ENCODE measurements around the gene CANX.
"Not testable (repeated sequence)": the region's sequence is repeated elsewhere in the genome, so short reads cannot be mapped to it uniquely, and the experiment has no call there.

Gene CANX

DNA sequence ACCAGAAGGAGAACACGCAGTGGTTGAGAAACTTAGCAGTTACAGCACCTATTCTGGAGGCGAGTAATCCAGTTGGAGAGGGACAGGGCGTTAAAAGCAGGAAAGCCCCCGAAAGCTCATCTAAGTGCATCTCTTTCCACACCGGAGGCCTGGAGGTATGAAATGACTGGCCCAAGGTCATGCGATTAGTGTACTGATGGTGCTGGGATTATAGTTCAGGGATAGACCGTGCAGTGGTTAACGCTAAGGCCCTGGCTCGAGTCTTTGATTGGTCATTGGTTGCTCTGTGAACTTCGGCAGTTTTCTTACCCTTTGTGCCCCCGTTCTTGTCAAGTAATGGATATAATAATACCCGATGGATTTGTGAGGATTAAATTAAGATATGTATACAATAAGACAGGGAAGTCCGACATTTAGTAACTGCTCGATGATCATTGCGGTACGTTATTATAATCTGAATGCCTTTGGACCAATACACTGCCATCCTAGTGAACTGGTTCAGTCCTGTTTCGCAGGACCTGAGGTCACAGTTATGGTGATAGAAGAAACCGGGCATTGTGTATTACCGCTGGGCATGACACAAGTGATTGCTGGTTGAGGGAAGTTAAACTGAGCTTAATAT lies 960 bp downstream of the CANX start:
- no peak for DNase-seq

DNA sequence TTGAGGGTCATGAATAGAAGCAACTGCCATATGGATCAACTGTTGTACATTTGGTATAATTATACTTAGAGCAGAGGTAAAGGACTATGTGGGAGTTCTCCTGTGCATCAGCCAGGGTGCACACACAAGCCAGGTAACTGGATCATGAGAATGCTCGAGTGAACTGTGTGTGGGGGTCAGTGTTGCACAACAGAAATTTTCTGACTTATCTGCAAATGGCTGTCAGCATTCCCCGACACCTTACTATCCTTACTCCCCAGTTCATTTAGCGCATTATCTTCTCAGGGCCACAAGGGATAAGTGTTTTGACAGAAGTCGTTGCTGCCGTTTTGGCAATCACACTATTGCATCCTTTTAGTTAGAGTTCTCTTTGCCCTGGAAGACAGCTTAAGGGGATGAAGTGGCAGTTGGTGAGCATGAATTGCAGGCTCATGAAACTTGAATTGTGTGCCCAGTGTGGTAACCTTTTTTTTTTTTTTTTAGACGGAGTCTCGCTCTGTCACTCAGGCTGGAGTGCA lies 1.7 kb downstream of the CANX start:
- DNase-seq: no peak

DNA sequence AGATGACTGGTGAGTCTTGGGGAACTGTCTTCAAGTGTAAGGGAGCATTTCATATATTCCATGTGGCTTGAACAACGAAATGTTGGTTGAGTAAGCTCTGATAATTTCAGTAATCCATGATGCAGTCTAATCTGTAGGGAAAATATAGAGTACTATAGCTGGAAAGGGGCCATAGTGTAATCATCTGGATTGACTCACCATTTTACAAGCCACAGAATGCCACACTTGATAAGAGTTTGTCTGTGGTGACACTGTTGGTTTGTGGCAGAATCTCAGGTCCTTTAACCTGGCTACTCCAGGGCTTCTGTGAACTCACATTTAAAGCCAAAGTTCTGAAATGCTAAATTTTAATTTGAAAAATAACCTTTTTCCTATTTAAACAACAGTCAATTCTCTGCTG lies 17.5 kb downstream of the CANX start:
- no peak for DNase-seq

DNA sequence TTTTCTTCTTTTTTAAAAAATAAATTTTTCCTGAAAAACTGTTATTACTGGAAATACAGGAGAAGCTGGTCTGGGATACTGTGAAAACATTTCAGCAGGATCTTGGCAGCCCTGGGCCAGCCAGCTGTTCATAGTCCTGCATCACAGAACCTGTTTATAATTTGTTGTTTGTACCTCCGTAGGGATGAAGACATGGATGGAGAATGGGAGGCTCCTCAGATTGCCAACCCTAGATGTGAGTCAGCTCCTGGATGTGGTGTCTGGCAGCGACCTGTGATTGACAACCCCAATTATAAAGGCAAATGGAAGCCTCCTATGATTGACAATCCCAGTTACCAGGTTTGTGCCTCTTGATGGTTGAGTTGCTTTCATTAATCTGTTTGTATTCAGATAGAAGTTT lies 21.5 kb downstream of the CANX start:
- DNase-seq: no peak

DNA sequence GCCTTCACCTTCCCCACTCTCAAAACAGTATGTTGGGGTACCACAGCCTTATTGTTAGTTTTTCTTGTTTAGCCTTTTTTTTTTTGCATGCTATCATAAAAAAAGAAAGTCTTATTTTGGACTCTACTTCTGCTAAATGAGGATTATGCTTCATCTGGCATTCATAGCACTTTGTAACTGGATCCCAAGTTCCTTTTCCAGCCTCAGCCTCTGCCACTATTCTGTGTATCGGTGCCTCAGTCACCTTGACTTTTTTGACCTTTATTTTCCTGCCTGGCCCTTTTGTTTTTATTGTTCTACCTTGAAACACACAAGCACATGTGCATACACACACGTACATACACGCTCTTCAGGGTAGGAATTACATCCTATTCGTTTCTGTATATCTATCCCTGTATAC lies 25.4 kb downstream of the CANX start:
- DNase-seq: no peak

DNA sequence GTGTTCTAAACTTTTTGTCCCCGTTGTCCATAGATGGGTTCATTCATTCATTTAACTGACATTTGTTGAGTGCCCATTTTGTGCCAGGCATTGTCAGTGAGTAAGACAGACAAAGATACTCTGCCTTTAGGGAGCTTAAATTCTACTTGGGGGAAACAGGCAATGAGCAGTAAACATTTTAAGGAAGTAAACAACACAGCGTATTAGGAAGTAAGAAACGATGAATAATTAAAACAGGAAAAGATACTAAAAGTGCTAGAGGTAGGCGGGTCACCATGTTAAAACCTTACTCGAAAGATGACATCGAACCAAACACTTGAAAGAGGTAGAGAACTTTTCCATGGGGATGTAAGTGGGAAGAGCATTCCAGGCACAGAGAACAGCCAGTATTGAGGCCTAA lies 28.3 kb downstream of the CANX start:
- DNase-seq: no peak

DNA sequence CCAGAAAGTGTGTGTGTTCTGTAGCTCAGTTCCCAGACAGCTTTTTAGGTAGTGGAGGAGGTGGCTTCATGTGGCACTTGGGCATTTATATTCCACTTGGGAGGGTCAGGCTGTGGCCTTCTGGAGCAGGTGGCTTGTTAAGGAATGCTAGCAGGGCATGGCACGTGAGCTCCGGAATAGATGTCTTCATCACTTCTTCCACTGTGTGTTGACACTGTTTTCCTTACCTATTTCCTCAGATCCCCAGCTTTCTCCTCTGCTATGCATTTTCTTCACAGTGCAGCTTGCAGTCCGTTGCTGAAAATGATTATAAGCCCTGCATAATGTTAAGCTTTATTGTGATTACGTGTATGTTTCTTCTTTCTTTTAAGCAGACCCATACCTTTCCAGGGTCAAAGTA lies 30.5 kb downstream of the CANX start:
- DNase-seq: no peak

DNA sequence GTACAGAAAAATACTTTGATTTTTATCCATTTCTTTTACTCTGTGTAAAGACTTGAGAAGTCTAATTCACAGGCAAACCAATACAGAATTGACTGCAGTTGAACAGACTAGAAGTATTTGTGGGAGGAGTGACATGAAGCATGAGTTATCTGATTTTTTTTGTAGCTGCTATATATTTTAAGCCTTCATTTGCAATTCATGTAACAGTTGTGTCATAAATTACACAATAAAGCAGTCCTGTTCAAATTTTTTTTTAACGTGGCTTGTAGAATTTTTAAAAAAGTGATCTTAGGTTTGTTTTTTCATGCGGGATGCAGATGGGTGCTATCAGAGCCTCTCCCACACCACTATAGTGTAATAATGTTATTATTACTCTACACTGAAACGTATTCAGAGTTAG lies 31.0 kb downstream of the CANX start:
- DNase-seq: no peak

DNA sequence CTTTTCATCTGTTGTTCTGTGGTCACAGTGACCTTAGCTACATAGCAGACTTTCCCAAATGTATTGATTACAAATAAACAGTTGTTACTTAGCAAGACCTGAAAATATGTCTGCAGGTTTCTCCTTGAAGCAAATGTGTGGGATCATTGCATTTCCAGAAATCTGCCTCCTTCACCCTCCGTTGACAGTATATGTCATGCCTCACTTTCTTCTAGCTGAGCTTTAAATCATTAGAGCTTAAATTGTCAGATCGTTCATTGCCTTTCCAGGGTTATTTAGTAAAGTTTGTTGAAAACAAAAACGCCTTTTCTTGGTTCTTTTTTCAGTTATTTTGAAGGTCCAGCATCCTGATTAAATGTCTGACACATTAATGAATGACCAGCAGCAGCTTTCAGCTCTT lies 31.6 kb downstream of the CANX start:
- DNase-seq: no peak

DNA sequence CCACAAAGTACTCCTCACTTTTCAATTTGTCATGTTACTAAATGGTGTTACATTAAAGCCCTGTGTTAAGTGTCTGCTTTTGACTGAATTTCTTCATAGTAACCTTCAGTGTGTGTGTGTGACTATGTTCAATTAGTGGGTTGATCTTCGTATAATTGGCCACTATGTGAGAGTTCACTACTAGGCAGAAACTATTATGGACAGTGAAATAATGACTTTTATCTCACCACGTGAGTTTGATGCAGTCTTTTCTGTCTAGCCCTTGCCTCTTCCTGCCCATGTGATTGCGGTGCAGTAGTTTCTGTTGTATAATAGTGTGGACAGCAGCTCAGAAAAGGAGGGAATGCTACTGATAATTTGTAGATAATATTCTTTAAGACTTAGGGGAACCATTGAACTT lies 32.1 kb downstream of the CANX start:
- DNase-seq: no peak

DNA sequence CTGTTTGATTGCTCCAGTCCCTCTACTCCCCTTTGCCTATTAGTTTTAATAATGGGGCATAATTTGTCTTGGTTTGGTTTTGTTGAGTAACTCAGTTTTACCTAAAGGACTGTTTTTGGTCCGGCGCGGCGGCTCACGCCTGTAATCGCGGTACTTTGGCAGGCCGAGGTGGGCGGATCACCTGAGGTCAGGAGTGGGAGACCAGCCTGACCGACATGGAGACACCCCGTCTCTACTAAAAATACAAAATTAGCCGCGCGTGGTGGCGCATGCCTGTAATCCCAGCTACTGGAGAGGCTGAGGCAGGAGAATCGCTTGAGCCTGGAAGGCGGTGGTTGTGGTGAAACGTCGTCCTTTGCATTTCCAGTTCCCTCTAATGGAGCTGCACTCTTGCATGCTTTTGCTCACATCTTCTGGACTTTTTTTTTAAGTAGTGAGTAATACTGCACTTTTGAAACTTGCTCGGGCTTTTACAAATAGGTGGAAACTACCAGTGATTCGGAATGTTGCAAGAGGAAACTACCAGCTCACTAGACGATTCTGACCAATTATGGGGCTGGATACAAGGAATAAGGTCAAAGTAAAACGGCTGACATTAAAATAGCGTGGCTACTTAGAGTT lies 33.1 kb downstream of the CANX start:
- DNase-seq: no peak

DNA sequence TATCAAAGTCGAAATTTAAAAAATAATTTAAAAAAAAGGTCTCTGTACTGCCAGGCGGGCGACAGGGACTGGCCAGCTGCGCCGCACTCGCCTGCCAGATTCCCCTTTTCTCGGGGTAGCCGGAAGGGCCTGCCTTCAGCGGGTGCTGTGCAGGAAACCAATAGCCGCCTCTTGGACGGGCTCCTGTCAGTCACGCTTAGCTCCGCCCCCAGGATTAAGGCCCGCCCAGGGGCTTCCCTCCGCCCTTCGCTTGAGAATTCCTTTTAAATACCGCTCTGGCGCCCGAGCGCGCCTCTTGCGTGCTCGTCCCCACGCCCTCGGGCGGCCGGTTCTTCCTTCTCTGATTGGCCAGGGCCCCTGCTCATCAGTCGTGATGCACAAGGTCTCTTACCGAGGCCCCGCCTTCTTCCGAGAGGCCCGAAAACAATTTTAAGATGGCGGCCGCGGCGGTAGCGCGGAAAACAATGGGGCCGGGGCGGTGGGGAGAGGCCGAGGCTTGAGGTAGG lies 33.7 kb downstream of the CANX start, which contains the start of gene MAML1:
Gene MAML1 (plus strand): TSS at position 411 of the 506 bp plus-strand sequence. CDS start 291 bp downstream, outside the sequence.
- DNase-seq: peak; percentile 96 to 98

DNA sequence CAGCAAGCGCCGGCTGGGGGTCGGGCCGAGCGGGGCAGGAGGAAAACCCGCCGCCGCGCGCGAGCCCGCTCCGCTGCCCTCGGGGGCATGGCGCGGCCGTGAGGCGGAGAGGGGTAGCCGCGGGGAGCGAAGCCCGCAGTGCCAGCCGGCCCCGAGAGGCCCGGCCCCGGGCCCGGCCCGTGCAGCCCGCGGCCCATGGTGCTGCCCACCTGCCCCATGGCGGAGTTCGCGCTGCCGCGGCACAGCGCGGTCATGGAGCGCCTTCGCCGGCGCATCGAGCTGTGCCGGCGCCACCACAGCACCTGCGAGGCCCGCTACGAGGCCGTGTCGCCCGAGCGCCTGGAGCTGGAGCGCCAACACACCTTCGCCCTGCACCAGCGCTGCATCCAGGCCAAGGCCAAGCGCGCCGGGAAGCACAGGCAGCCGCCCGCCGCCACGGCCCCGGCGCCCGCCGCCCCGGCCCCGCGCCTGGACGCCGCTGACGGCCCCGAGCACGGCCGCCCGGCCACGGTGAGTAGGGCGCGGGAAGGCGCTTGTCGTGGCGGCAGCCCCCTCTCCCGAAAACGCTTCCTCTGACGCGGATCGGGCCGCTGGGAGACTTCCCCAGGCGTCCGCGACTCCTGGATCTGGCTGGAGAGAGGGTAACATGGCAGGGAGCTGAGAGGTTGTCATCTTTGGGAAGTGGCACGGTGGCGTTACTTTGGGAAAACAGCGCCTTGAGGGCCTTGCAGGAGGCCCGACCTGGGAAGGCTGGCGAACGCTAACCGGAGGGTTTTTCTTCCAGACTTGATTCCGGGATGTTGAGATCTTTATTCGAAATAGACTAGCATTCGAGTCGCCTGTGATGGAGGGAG lies 34.4 kb downstream of the CANX start:
- DNase-seq: peak in 1 of 2 experiments; percentile 29

DNA sequence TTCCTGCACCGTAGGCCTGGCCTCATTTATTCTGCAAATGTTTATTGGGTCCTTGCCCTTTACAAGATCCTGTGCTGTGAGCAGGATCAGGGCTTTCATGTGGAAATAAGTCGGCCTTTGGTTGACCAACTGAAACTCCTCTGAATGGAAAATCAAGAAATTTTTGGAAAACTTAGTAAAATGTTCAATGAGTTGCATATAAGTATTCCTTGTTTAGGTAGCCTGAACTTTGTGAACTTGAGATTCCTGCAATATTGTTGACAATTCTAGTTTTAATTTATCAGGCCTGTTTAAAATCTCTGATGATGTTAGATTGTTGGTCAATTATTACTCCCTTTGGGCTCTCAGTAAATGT lies 35.0 kb downstream of the CANX start:
- no peak for DNase-seq

DNA sequence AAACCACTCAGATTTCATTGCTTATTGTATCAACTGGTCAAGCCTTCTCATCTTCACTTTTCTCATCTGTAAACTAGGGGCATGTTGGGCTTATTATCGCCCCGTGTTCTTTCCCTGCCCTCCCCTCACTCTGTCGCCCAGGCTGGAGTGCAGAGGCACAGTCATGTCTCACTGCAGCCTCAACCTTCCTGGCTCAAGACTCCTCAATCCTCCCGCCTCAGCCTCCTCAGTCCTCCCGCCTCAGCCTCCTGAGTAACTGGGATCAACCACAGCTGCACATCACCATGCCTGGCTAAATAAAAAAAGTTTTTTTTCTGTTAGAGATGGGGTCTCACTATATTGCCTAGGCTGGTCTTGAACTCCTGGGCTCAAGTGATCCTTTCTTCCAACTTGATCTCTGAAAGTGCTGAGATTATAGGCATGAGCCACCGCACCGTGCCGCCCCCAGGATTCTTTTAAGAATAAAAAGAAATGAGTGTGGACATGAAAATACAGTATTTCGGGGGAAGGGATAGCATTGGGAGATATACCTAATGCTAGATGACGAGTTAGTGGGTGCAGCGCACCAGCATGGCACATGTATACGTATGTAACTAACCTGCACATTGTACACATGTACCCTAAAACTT lies 35.9 kb downstream of the CANX start:
- no peak for DNase-seq

DNA sequence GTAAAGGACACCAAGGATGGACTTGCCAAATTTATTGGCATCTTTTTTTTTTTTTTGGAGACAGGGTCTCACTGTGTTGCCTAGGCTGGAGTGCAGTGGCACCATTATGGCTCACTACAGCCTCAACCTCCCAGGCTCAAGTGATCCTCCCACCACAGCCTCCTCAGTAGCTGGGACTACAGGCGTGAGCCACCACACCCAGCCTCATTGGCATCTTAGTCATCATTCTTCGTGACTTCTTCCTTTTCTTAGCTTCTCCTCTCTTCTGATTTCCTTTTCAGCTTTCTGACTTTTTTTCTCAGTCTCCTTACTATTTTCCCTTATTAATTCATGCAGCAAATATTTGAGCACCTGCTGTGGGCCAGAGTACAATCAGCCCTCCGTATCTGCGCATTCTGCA lies 40.0 kb downstream of the CANX start:
- no peak for DNase-seq

DNA sequence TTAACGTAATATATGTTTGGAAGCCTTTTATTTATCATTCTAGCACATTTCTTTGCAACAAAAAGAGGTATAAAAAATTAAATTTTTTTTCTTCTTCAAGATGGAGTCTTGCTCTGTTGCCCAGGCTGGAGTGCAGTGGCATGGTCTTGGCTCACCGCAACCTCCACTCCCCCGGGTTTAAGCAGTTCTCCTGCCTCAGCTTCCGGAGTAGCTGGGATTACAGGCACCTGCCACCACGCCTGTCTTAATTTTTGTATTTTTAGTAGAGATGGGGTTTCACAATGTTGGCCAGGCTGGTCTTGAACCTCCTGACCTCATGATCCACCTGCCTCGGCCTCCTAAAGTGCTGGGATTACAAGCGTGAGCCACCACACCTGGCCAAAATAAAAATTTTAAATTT lies 45.3 kb downstream of the CANX start:
- DNase-seq: not testable (repeated sequence)

DNA sequence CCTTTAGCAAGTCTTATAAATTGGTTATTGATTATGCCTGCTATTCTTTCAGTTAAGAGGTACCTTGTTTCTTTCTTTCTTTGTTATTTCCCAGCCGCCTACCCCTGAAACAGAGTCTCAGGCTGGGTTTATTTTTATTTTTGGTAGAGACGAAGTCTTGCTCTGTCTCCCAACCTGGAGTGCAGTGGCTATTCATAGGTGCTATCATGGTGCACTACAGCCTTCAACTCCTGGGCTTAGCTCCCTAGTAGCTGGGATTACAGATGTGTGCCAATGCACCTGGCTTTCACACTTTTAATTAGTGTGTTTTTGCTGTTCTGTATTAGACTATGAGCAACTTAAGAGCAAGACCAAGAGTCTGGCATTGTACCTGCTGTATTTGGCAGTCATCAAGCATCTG lies 48.1 kb downstream of the CANX start:
- no peak for DNase-seq

DNA sequence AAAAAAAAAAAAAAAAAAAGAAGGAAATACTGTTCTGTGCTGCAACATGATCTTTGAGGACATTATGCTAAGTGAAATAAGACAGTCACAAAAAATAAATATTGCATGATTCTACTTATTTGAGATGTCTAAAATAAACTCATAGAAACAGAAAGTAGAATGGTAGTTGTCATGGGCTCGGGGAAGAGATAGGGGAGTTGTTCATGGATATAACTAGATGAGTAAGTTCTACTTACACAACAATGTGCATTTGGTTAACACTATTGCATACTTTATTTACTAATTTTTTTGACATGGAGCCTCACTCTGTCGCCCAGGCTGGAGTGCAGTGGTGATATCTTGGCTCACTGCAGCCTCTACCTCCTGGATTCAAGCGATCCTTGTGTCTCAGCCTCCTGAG lies 49.0 kb downstream of the CANX start:
- no peak for DNase-seq

DNA sequence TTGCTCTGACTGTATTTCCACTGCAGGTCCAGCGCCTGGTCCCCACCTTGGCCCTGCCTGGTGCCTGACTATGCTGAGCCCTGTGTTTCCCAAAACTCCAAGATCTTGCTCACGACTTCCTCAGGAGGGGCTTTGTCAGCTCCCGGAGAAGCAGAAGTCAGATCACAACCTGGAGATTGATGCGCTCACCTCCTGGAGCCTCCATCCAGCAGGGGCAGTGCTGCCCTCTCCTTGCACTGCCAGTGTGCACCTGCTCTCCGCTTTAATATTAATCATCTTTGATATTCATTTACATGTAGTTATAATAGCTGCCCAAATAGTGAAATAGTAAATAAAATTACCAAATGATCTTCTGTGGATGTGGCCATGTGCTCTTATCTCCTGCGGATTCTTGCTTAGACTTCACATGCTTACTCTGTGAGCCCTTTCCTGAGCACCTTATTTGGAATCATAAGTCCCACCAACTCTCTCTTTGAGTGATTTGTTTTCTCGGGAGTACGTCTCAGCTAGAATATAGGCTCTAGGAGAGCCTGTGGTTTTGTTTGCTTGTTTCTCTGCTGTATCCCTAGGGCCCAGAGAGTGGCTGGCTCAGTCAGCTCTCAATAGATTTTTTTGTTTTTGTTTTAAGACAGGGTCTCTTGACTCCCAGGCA lies 51.2 kb downstream of the CANX start:
- no peak for DNase-seq

DNA sequence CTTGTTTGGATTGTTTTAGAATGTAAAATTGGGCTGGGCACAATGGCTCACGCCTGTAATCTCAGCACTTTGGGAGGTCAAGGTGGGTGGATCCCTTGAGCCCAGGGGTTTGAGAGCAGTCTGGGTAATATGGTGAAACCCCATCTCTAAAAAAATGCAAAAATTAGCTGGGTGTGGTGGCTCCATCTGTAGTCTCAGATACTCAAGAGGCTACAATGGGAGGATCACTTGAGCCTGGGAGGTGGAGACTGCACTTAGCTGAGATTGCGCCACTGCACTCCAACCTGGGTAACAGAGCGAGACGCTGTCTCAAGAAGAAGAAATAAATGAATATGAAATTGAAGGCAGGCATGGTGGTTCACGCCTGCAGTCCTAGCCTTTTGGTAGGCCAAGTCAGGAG lies 55.2 kb downstream of the CANX start:
- DNase-seq: no peak

DNA sequence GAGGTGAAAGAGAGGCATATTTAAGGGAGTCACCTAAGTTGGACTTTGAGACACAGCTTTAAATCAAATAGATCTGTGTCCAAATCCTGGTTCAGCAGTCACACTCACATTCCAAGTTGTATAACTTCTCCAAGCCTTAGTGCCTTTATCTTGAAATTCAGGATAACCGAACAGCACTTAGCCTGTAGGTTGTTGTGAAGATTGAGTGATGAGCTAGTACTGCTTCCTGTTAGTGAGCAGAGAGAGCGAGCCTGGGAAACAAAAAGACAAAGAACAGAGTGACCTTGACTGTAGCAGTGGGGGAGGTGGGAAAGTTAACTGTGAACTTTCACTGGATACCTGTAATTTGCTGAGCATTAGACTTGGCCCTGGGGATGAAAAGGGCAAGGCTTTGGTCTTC lies 56.3 kb downstream of the CANX start:
- no peak for DNase-seq

DNA sequence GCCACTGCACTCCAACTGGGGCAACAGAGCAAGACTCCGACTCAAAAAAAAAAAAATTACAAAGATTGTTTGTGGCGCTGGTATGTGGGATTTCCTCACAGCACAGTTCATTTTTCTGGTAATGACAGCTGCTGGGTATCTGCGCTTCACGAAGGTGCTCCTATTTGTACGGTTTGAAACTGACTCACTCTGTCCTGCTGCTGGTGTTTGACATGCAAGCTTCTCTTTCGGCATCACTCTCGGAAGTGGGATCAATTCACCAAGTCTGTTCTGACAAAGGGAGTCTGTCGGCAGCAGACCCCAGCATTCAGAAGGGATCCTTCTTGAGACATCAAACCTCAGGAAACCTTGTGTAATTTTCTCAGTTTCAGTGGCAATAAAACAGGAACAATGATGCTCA lies 60.2 kb downstream of the CANX start:
- DNase-seq: no peak
